ENCODE measurements around the gene HSPB8. TPM values are rescaled to one million over a fixed set of nuclear protein-coding genes. Genes with fewer than 3 reads are reported as not detected.

The HSPB8 gene
- 10.7 and 15.8 TPM in 2 replicates for total RNA-seq (2014; rRNA removed; shearing (Covaris generic))

DNA sequence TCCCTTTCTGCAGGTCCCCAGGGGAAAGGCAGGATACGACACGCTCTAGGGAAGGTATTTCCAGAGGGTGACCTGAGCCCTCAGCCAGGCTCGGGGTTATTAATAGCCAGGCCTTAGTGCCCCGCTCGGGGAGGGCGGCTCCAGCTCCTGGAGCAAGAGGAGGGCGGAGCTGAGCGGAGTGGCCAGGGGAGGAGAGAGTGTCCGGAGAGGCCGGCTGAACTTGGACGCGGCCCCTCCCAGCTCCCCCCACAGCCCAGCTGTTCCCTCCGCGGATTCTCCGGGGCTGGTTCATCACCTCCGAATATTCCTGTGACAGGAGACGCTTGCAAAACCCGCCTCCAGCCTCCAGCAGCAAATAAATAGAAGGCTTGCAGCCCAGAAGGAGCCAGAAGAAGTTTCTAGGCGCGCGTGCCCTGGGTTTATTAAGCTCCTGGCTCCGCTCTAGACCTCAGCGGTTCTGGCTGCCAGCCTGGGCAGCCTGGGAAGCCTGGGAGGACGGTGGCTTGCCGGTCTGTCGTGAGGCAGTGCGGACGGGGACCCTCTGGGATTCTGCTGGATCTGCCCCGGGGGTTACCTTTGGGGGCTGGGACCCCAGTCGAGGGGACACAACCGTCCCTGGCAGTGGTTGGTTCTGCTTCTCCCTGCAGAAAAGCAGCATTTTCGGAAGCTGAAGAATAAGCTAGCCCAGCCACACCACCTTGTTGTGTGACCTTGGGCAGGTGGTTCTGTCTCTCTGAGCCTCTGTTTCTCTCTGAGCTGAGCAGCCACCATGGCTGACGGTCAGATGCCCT, at the start of gene HSPB8:
Gene HSPB8, plus strand, starts transcription at position 388 of the 791 bp plus-strand sequence. Its CDS starts 382 bp downstream, at position 770.
- Histone ChIP-seq H3K27me3 (ENCODE audit: control insufficient read depth, insufficient read depth, low read length) (no peaks in the 10 kb centered on the region), H3K4me3 (ENCODE audit: insufficient read depth, low read depth, low read length) (peak within 1 kb of the TSS; percentile 33), H3K36me3 (replicated peaks; ENCODE audit: control insufficient read depth, insufficient read depth, low read length) (no peaks in the 10 kb centered on the region)
- DNase-seq, result peak; percentile 91

DNA sequence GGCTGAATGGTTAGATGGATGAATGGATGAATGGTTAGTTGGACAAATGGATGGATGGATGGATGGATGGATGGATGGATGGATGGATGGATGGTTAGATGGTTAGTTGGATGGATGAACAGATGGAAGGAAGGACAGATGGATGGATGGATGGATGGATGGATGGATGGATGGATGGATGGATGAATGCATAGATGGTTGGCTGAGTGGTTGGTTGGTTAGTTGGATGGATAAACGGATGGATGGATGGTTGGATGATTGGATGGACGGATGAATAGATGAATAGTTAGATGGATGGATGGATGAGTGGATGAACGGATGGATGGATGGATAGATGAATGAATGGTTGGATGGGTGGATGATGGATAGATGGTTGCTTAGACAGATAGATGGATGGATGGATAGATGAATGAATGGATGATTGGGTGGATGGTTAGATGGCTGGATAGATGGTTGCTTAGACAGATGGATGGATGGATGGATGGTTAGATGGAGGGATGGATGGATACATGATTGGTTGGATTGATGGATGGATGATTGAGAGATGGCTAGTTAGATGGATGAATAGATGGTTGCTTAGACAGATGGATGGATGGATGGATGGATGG, 48.8 kb upstream of the HSPB8 start:
- Histone ChIP-seq H3K36me3 (replicated peaks; ENCODE audit: control insufficient read depth, insufficient read depth, low read length) (no peaks in the 10 kb centered on the region), H3K4me3 (ENCODE audit: insufficient read depth, low read depth, low read length) (no peak overlapping the region), H3K27me3 (ENCODE audit: control insufficient read depth, insufficient read depth, low read length) (no peaks in the 10 kb centered on the region)
- no peak for DNase-seq

- Histone ChIP-seq H3K4me3 (ENCODE audit: insufficient read depth, low read depth, low read length) (no peak overlapping the region), H3K36me3 (replicated peaks; ENCODE audit: control insufficient read depth, insufficient read depth, low read length) (no peaks in the 10 kb centered on the region), H3K27me3 (ENCODE audit: control insufficient read depth, insufficient read depth, low read length) (no peaks in the 10 kb centered on the region)
- no peak for DNase-seq
These were observed 48.2 kb upstream of the HSPB8 start for GRCh38 chr12:119130523-119130922.

GRCh38 chr12:119134284-119135072, 44.3 kb upstream of the HSPB8 start:
- no peak for DNase-seq
- Histone ChIP-seq H3K27me3 (ENCODE audit: control insufficient read depth, insufficient read depth, low read length) (no peaks in the 10 kb centered on the region), H3K36me3 (replicated peaks; ENCODE audit: control insufficient read depth, insufficient read depth, low read length) (peaks cover 2% of the 10 kb centered on the region; the same call in 1 of the 2 replicates), H3K4me3 (ENCODE audit: insufficient read depth, low read depth, low read length) (no peak overlapping the region)

DNA sequence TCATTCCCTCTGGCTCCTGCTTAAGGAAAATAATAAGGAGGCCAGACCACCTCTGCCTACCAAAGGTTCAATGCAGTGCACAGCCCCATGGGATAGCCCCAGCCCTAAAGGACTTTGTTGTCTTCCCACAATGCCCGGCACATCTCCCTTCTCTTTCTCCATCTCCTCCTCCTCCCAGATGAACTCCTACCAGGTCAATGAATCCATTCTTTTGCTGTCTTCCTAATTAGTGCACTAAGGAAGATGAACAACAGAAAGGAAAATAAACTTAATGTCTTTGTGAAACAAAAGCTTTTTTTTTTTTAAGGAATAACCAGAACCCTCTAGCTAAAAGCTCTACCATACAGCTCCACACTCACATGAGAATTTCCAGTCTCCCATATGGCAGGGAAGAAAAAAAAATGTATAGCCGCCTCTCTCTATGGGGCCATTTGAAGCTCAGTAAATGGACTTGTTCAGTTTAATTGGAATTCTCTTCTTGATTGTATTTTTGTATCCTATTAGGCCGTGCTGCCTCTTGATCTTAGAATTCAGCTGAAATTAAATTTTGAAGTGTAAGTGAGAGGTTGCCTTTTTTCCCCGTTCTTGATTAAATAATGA, 41.8 kb upstream of the HSPB8 start:
- DNase-seq, result no peak
- Histone ChIP-seq H3K4me3 (ENCODE audit: insufficient read depth, low read depth, low read length) (no peak overlapping the region), H3K27me3 (ENCODE audit: control insufficient read depth, insufficient read depth, low read length) (no peaks in the 10 kb centered on the region), H3K36me3 (replicated peaks; ENCODE audit: control insufficient read depth, insufficient read depth, low read length) (peaks cover 2% of the 10 kb centered on the region; the same call in 1 of the 2 replicates)

DNA sequence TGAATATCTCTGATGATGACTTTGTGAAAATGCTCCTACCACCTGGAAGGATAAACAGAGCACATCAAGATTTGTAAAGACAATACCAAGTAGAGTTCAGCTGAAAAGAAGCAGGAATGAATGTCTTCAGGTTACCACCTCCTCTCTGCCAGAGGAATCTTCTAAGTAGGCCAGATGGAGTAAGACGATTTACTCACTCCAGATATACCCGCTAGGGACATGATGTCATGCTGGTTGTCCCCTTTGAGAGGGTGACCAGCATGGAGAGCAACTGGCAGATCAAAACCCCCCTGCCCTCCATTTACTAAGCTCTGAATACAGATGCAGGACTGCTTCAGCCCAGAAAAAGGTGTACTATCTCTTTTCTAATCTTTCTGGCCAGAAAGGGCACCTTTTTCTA, 39.3 kb upstream of the HSPB8 start:
- no peak overlapping the region for H3K4me3 ChIP-seq (ENCODE audit: insufficient read depth, low read depth, low read length)
- H3K36me3 ChIP-seq (replicated peaks; ENCODE audit: control insufficient read depth, insufficient read depth, low read length), result peaks cover 2% of the 10 kb centered on the region; the same call in 1 of the 2 replicates
- no peaks in the 10 kb centered on the region for H3K27me3 ChIP-seq (ENCODE audit: control insufficient read depth, insufficient read depth, low read length)
- no peak for DNase-seq

DNA sequence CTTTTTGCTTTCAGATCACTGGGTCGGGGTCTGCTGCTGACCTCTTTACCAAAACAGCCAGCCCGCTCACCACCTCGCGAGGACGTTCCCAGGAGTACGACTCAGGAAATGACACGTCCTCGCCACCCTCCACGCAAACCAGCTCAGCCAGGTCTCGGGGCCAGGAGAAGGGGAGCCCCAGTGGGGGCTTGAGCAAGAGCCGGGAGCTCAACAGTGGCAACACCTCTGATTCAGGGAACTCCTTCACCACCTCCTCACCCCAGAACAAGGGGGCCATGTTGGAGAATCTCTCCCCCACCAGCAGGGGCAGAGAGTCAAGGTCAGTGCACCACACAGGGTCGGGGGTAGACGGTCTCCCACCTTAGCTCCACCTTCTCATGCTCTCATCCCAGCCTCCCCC, 33.4 kb upstream of the HSPB8 start:
- H3K36me3 ChIP-seq (replicated peaks; ENCODE audit: control insufficient read depth, insufficient read depth, low read length), result no peaks in the 10 kb centered on the region; the same call in 1 of the 2 replicates
- peak; percentile 62 for DNase-seq
- no peaks in the 10 kb centered on the region for H3K27me3 ChIP-seq (ENCODE audit: control insufficient read depth, insufficient read depth, low read length)
- no peak overlapping the region for H3K4me3 ChIP-seq (ENCODE audit: insufficient read depth, low read depth, low read length)

GRCh38 chr12:119147847-119148448, 30.8 kb upstream of the HSPB8 start:
- Histone ChIP-seq H3K27me3 (ENCODE audit: control insufficient read depth, insufficient read depth, low read length) (no peaks in the 10 kb centered on the region), H3K36me3 (replicated peaks; ENCODE audit: control insufficient read depth, insufficient read depth, low read length) (peaks cover 2% of the 10 kb centered on the region), H3K4me3 (ENCODE audit: insufficient read depth, low read depth, low read length) (no peak overlapping the region)
- DNase-seq, result no peak

DNA sequence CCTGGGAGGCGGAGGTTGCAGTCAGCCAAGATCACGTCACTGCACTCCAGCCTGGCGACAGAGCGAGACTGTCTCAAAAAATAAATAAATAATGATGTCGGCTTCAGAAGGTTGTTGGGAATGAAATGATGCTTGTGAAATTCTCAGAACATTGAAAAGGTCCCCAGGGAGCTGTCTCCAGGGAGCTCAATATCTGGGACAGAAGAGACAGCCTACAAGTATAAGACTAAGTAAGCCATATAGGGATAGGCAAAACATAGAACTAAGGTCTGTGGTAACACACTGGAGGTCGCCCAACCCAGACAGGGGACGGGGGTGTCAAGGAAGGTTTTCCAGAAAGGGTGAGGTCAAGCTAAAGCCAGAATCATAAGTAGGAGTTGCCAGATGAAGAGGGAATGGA, 29.5 kb upstream of the HSPB8 start:
- H3K4me3 ChIP-seq (ENCODE audit: insufficient read depth, low read depth, low read length), result no peak overlapping the region
- peaks cover 2% of the 10 kb centered on the region for H3K36me3 ChIP-seq (replicated peaks; ENCODE audit: control insufficient read depth, insufficient read depth, low read length)
- no peaks in the 10 kb centered on the region for H3K27me3 ChIP-seq (ENCODE audit: control insufficient read depth, insufficient read depth, low read length)
- DNase-seq, result no peak

DNA sequence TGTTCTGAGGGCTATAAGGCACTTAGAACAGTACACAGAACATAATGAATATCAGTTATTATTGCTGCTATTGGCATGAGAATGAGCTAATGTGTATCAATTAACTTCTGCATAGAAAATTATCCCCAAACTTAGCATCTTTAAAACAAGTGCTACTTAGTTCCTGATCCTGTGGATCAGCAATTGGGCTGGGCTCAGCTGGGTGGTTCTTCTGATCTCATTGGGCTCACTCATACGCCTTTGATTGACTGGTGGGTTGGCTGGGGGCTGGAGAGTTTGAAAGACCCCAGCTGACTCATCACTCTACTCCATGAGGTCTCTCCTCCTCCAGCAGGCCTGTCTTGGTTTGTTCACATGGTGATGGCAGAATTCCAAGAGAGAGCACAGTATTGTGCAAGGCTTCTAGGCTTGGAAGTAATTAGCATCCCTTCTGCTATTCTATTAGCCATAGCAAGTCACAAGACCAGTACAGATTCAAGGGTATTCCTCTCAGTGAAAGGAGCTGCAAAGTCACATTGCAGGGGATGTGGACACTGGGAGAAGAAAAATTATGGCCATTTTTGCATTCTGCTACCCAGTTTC, 27.2 kb upstream of the HSPB8 start:
- H3K27me3 ChIP-seq (ENCODE audit: control insufficient read depth, insufficient read depth, low read length), result no peaks in the 10 kb centered on the region
- DNase-seq, result no peak
- peaks cover 2% of the 10 kb centered on the region for H3K36me3 ChIP-seq (replicated peaks; ENCODE audit: control insufficient read depth, insufficient read depth, low read length)
- no peak overlapping the region for H3K4me3 ChIP-seq (ENCODE audit: insufficient read depth, low read depth, low read length)

- peak; percentile 96 for DNase-seq
- peaks cover 2% of the 10 kb centered on the region for H3K36me3 ChIP-seq (replicated peaks; ENCODE audit: control insufficient read depth, insufficient read depth, low read length)
- H3K27me3 ChIP-seq (ENCODE audit: control insufficient read depth, insufficient read depth, low read length), result no peaks in the 10 kb centered on the region
- peak overlapping the region; percentile 80 for H3K4me3 ChIP-seq (ENCODE audit: insufficient read depth, low read depth, low read length)
These were observed 25.0 kb upstream of the HSPB8 start for GRCh38 chr12:119153477-119154434.

DNA sequence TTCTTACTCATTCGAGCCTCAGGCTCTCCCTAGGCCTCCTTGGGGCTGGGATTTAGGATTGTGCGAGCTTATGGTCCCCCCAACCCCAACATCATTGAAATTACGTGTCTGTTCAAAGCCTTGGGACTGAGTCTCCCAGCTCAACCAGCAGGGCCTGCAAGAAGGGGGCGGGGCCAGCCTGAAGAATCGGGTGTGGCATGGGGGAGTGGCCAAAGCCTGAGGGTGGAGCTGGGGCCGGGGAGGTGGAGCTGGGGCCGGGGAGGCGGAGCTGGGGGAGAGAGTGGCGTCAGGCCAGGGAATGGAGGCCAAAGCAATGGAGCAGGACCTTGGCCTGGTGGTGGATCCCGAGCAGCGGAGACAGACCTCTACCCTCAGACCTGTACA, 24.3 kb upstream of the HSPB8 start:
- H3K36me3 ChIP-seq (replicated peaks; ENCODE audit: control insufficient read depth, insufficient read depth, low read length), result peaks cover 2% of the 10 kb centered on the region
- DNase-seq, result peak; percentile 97
- H3K4me3 ChIP-seq (ENCODE audit: insufficient read depth, low read depth, low read length), result peak overlapping the region; percentile 80
- no peaks in the 10 kb centered on the region for H3K27me3 ChIP-seq (ENCODE audit: control insufficient read depth, insufficient read depth, low read length)

All from H7 (cell line).